Nucleus accumbens (tissue), 56 donors: ENCODE measurements around the gene MTIF2.
"Not testable (repeated sequence)": the region's sequence is repeated elsewhere in the genome, so short reads cannot be mapped to it uniquely, and the experiment has no call there.

Experiments
- DNase-seq, 56 donors: peaks; one replicate each; lab custom pipeline; 2025; lab: John Stamatoyannopoulos, UW

MTIF2 gene

DNA sequence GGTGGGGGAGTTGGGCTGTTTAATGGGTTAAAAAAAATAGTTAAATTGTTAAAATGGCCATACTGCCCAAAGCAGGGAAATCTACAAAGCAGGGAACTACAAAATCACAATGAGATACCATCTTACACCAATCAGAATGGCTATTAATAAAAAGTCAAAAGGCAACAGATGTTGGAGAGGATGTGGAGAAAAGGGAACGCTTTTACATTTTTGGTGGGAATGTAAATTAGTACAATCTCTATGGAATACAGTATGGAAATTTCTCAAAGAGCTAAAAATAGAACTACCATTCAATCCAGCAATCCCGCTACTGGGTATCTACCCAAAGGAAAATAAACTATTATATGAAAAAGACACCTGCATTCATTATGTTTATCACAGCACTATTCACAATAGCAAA is 64.1 kb downstream of the MTIF2 start:
- DNase-seq: no peak

- no peak for DNase-seq
Measured at GRCh38 chr2:55204536-55204935, 64.5 kb downstream of the MTIF2 start.

DNA sequence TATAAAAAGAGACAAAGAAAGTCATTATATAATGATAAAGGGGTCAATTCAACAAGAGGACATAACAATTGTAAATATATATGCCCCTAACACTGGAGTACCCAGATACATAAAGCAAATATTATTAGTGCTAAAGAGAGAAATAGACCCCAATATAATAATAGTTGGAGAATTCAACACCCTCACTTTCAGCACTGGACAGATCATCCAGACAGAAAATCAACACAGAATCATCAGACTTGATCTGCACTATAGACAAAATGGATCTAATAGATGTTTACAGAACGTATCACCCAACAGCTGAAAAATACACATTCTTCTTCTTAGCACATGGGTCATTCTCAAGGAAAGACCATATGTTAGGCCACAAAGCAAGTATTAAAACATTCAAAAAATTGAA is 68.6 kb downstream of the MTIF2 start:
- DNase-seq: no peak

- no peak for DNase-seq
Measured at GRCh38 chr2:55196526-55196925, 72.5 kb downstream of the MTIF2 start.

GRCh38 chr2:55191888-55192287 is 77.1 kb downstream of the MTIF2 start:
- not testable (repeated sequence) for DNase-seq

DNA sequence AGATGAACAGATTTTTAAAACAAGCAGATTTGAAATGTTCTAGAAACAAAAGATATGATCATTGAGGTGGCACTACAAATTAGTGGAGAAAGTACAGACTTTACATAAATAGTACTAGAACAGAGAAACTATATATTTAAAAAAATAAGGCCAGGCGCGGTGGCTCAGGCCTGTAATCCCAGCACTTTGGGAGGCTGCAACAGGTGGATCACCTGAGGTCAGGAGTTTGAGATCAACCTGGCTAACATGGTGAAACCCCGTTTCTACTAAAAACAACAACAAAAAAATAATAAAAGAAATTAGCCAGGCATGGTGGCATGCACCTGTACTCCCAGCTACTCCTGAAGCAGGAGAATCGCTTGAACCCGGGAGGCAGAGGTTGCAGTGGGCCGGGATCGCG is 82.2 kb downstream of the MTIF2 start:
- DNase-seq: not testable (repeated sequence)
